GM12891 (cell line): Measurements from ENCODE around the gene DDN.

Experiments
- POLR2A ChIP-seq: IDR thresholded peaks from 2 replicates; pipeline ENCODE4 v1.6.1; 2011; ENCODE audit warnings: low read depth, low read length, control low read depth
- TAF1 ChIP-seq: IDR thresholded peaks from 2 replicates; pipeline ENCODE4 v1.6.1; 2011; ENCODE audit warnings: low read depth, low read length, control low read depth

DNA sequence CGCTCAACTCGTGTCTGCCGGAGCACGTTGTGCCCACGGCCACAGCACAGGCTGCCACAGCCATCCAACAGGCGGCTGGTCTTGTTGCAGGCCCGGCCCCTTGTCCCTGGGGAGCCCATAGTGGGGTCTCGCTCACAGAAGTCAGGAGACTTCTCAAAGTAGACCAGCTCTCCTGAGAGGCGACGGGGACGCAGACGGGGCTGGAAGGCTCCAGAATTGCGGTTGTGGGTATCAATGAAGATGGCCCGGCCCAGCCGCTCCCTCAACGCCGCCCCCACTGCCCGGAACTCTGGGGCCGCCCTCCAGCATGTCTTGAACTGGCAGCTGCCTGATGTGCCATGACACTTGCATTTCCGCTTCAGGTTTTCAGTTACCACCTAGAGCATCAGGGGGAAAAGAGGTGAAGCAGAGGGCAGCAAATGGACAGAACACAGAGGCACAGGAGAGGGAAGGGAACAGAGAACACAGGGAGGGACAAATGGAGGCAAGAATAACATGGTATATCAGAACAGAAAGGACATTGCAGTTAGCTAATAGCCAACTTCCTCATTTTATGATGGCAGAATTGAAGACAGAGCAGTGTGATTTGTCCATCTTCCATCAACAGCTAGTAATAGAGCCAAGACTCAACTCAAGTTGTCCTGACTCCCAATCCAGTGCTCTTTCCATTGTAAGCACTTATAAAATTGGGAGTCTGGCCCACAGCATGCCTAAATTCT lies 32.8 kb downstream of the DDN start:
- no peak for TF ChIP-seq POLR2A
- no peak for TF ChIP-seq TAF1
